Gastroesophageal sphincter (tissue), 4 donors: ENCODE data around the gene CFAP68. TPM values are rescaled to one million over a fixed set of nuclear protein-coding genes. Genes with fewer than 3 reads are reported as not detected.
"Not testable (repeated sequence)": the region's sequence is repeated elsewhere in the genome, so short reads cannot be mapped to it uniquely, and the experiment has no call there.

ENCODE experiments used
- ATAC-seq: fragments of 150-250 bp; one replicate; pipeline ENCODE4 v1.9.1; 2016; ENCODE audit warnings: mild to moderate bottlenecking, moderate library complexity
- H3K27ac ChIP-seq, 4 donors: fragments of 200-600 bp; sonication (generic) in 3 of 4; 1 replicate in 3 of 4; 2 replicates in 1 of 4; pipeline ENCODE4 v1.5.1; 2016 to 2019
- H3K27me3 ChIP-seq: fragments of 200-600 bp; sonication (generic); one replicate; pipeline ENCODE4 v1.5.1; 2019
- H3K36me3 ChIP-seq, 2 donors: fragments of 200-600 bp; sonication (generic); one replicate each; pipeline ENCODE4 v1.5.1; 2019; ENCODE audit warnings: control low read depth in 1 of 2
- H3K4me1 ChIP-seq, 3 donors: fragments of 200-600 bp; sonication (generic); 1 replicate in 2 of 3; 2 replicates in 1 of 3; pipeline ENCODE4 v1.5.1; 2016 to 2019; ENCODE audit warnings: control low read depth in 2 of 3
- H3K4me3 ChIP-seq, 2 donors: fragments of 200-600 bp; sonication (generic); one replicate each; pipeline ENCODE4 v1.5.1; 2019; ENCODE audit warnings: mild to moderate bottlenecking in 1 of 2, moderate library complexity in 1 of 2
- H3K9me3 ChIP-seq, 3 donors: fragments of 200-600 bp; sonication (generic); one replicate each; pipeline ENCODE4 v1.5.1; 2017 to 2019; ENCODE audit warnings: control low read depth in 2 of 3
- EP300 ChIP-seq: sonication (generic); formaldehyde crosslinking; IDR thresholded peaks from one replicate; pipeline ENCODE4 v1.6.1; 2017; ENCODE audit warnings: antibody characterized with exemption, mild to moderate bottlenecking
- POLR2A ChIP-seq, 2 donors: fragments of 450-650 bp; IDR thresholded peaks; one replicate each; pipeline ENCODE4 v1.6.1; 2017; ENCODE audit warnings: antibody characterized with exemption in 2 of 2, mild to moderate bottlenecking in 2 of 2, moderate library complexity in 1 of 2
- POLR2AphosphoS5 ChIP-seq: sonication (generic); formaldehyde crosslinking; IDR thresholded peaks from one replicate; pipeline ENCODE4 v1.6.1; 2017; ENCODE audit warnings: antibody characterized with exemption
- WGBS, 2 donors: methylation state at CpG; one replicate each; pipeline ENCODE4 v1.1.5; 2018; ENCODE audit warnings: low coverage in 1 of 2; 5-methylcytosine and 5-hydroxymethylcytosine counted together
- small RNA-seq, 4 donors: library from RNA; depleted of rRNA; stranded (forward); fragments of <200 nt; gene quantifications; one replicate each; pipeline ENCODE3, GENCODE V24; 2016
- total RNA-seq, 4 donors: library from RNA; depleted of rRNA; stranded (reverse); fragments of >200 nt; gene quantifications; one replicate each; pipeline ENCODE4 v1.1.0, GENCODE V29; 2016
- TF ChIP-seq, protein P1 (sequence below), 4 experiments: fragments of 200-600 bp in 2 of 4; fragments of 450-650 bp in 2 of 4; sonication (generic) in 1 of 4; IDR thresholded peaks; one replicate each; pipeline ENCODE4 v1.5.1; 2017 to 2019; ENCODE audit warnings: antibody characterized with exemption in 4 of 4, mild to moderate bottlenecking in 2 of 4, moderate library complexity in 2 of 4

Gene CFAP68
- total RNA-seq, 4 donors from 2014 or later, result 11.7 to 19.3 (median 17.5) TPM

DNA sequence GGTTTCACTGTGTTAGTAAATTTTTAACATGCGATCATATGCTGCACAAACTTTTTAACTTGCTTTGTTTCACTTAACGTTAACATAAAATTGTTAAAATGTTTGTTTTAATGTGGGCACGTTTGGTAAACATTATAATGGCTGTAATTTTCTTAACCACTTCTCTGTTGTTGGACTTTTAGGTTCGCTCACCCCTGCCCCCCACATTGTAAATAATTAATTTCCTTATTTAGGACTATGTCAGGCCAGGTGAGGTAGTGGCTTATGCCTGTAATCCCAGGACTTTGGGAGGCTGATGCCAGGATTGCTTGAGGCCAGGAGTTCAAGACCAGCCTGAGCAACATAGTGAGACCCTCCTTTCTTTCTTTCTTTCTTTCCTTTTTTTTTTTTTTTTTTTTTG is 51.1 kb downstream of the CFAP68 start:
- ATAC-seq, result no peak
- no peaks in the 10 kb centered on the region for H3K9me3 ChIP-seq
- no peak overlapping the region for H3K27ac ChIP-seq
- H3K36me3 ChIP-seq, result no peaks in the 10 kb centered on the region
- H3K4me1 ChIP-seq, result peaks cover 0 to 43% (median 11%) of the 10 kb centered on the region in 3 donors
- H3K27me3 ChIP-seq, result no peaks in the 10 kb centered on the region
- WGBS, 2 donors, result 71 to 76% methylated on average over 4 of the region's 4 CpGs
- TF ChIP-seq POLR2AphosphoS5 (no peak), EP300 (no peak), POLR2A (IDR thresholded peaks at IDR 0.05) (no peak)
- TF ChIP-seq, protein P1, sequence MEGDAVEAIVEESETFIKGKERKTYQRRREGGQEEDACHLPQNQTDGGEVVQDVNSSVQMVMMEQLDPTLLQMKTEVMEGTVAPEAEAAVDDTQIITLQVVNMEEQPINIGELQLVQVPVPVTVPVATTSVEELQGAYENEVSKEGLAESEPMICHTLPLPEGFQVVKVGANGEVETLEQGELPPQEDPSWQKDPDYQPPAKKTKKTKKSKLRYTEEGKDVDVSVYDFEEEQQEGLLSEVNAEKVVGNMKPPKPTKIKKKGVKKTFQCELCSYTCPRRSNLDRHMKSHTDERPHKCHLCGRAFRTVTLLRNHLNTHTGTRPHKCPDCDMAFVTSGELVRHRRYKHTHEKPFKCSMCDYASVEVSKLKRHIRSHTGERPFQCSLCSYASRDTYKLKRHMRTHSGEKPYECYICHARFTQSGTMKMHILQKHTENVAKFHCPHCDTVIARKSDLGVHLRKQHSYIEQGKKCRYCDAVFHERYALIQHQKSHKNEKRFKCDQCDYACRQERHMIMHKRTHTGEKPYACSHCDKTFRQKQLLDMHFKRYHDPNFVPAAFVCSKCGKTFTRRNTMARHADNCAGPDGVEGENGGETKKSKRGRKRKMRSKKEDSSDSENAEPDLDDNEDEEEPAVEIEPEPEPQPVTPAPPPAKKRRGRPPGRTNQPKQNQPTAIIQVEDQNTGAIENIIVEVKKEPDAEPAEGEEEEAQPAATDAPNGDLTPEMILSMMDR (IDR thresholded peaks at IDR 0.05), result no peak
- no peak overlapping the region for H3K4me3 ChIP-seq

DNA sequence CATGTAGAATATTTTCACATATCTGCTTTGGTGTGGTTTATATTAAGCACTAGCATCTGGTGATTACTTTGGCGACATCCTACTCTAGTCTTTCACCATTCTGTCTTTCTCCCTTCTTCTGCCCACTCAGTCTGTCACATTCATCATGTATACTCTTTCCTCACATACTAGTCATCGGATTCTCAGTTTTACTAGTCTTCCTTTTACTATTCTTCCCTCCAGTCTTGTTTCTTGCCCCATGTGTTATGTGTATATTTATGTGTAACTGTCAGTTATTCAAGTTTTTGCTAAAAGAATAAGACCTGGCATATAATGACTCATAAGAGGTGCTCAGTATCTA is 53.2 kb downstream of the CFAP68 start:
- Histone ChIP-seq H3K27me3 (no peaks in the 10 kb centered on the region), H3K9me3 (no peaks in the 10 kb centered on the region), H3K4me1 (peaks cover 3 to 44% (median 15%) of the 10 kb centered on the region in 3 donors), H3K27ac (no peak overlapping the region), H3K36me3 (no peaks in the 10 kb centered on the region), H3K4me3 (no peak overlapping the region)
- TF ChIP-seq EP300 (no peak), POLR2A (IDR thresholded peaks at IDR 0.05) (no peak), POLR2AphosphoS5 (no peak)
- TF ChIP-seq, protein P1 (IDR thresholded peaks at IDR 0.05), result no peak
- ATAC-seq, result no peak
- WGBS, 2 donors, result 84 to 88% methylated on average over 2 of the region's 2 CpGs

DNA sequence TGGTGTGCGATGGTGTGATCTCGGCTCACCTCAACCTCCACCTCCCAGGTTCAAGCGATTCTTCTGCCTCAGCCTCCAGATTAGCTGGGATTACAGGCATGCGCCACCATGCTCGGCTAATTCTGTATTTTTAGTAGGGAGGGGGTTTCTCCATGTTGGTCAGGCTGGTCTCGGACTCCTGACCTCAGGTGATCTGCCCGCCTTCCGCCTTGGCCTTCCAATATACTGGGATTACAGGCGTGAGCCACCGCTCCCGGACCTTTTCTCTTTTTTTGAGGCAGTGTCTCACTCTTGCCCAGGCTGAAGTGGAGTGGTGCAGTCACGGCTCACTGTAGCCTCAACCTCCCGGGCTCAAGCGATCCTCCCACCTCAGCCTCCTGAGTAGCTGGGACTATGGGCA is 53.8 kb downstream of the CFAP68 start:
- not testable (repeated sequence) for H3K9me3 ChIP-seq, H3K4me3 ChIP-seq, H3K27me3 ChIP-seq, ATAC-seq, H3K36me3 ChIP-seq
- 93 to 95% methylated on average over 2 to 11 of the region's 14 CpGs for WGBS, 2 donors
- H3K4me1 ChIP-seq, result peaks cover 3 to 47% (median 21%) of the 10 kb centered on the region in 3 donors
- H3K27ac ChIP-seq, result peak overlapping the region in 1 of 4 donors; percentile 46

DNA sequence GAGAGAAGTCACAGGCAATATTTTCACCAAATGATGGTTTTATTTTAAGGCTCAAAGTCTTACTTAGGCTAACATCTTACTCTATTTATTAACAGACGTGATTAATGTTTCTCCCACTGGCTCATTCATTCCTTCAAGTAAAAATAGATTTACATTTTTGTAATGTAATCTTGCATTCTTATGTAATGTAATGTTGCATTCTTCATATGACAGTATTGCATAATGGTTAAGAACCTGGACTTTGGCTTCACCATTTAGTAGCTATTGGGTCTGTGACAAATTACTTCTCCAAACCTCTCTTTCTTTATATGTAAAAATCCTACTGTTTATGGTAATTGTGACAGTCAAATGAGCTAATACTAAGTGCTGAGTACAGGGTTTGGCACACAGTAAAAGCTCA is 54.5 kb downstream of the CFAP68 start:
- no peak for ATAC-seq
- peak overlapping the region in 2 of 4 donors; percentile 85 to 88 for H3K27ac ChIP-seq
- no peak overlapping the region for H3K4me3 ChIP-seq
- TF ChIP-seq POLR2A (IDR thresholded peaks at IDR 0.05), result no peak
- H3K4me1 ChIP-seq, result peaks cover 3 to 54% (median 25%) of the 10 kb centered on the region in 3 donors
- 18 to 35% methylated on average over 1 of the region's 1 CpG for WGBS, 2 donors
- H3K9me3 ChIP-seq, result no peaks in the 10 kb centered on the region
- no peaks in the 10 kb centered on the region for H3K36me3 ChIP-seq
- H3K27me3 ChIP-seq, result no peaks in the 10 kb centered on the region

DNA sequence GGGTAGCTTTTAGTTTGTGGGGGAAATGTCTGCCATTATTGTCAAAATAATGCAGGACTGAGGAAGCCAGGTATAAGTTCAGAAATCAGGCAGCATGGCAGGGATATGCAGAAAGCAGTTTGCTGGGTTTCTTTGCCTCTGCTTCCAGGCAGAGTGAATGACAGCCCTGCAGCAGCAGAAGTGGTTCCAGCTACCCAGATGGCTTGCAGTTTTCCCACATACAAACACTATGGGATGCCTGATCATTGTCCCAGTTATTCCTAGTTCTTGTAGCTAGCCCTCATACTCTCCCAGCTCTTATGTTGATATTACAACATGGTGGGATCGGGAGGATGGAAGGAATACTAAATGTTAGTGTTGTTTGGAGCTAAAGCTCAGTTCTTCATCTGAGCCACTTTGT is 55.0 kb downstream of the CFAP68 start:
- TF ChIP-seq EP300, result no peak
- TF ChIP-seq POLR2A (IDR thresholded peaks at IDR 0.05), result no peak
- TF ChIP-seq POLR2AphosphoS5, result no peak
- TF ChIP-seq, protein P1 (IDR thresholded peaks at IDR 0.05), result no peak
- WGBS, 2 donors, result 80 to 100% methylated on average over 1 of the region's 1 CpG
- Histone ChIP-seq H3K9me3 (no peaks in the 10 kb centered on the region), H3K27ac (peak overlapping the region in 2 of 4 donors; percentile 85 to 88), H3K36me3 (no peaks in the 10 kb centered on the region), H3K4me3 (no peak overlapping the region), H3K27me3 (no peaks in the 10 kb centered on the region), H3K4me1 (peaks cover 3 to 58% (median 28%) of the 10 kb centered on the region in 3 donors)
- no peak for ATAC-seq

Small RNA genes within 50 kb of the gene (small RNA-seq; reads per million reads assigned to genes)
- gene C11orf52, result 0 reads per million in 4 donors
- gene GNG5P3, result 0 reads per million in 4 donors
- 0 reads per million in 4 donors for gene RNA5SP351
- 0 to 0.82 (median 0.12) reads per million in 4 donors for gene RPL37AP8

Other genes with a start within 250 kb of the CFAP68 start
- 10 to 100 TPM; 11.1 to 21.9 (median 20.5) TPM for gene PPP2R1B, start 113.2 kb upstream of the CFAP68 start, total RNA-seq
- 10 to 100 TPM; 26.7 to 33.9 (median 31.1) TPM for gene ALG9, start 8.0 kb upstream of the CFAP68 start, total RNA-seq
- 1 to 10 TPM in 2 of 4 donors, under 1 TPM in 2; 0.16 to 1.1 (median 0.99) TPM for gene FDXACB1, start 376 bp upstream of the CFAP68 start, total RNA-seq
- 100 to 1,000 TPM; 254 to 440 (median 294) TPM for gene CRYAB, start 32.2 kb downstream of the CFAP68 start, total RNA-seq
- gene HSPB2, start 33.2 kb downstream of the CFAP68 start, total RNA-seq, result 1 to 10 TPM in 3 of 4 donors, under 1 TPM in 1; 0.78 to 5.5 (median 3.0) TPM
- 1 to 10 TPM in 3 of 4 donors, not detected in 1; 2.4 to 3.3 (median 3.1) TPM for gene C11orf52, start 39.4 kb downstream of the CFAP68 start, total RNA-seq
- 100 to 1,000 TPM; 125 to 164 (median 153) TPM for gene DIXDC1, start 57.8 kb downstream of the CFAP68 start, total RNA-seq
- 10 to 100 TPM; 18.2 to 38.6 (median 32.1) TPM for gene DLAT, start 145.9 kb downstream of the CFAP68 start, total RNA-seq
- gene PIH1D2, start 194.5 kb downstream of the CFAP68 start, total RNA-seq, result 1 to 10 TPM; 1.8 to 4.2 (median 3.2) TPM
- 10 to 100 TPM; 14.4 to 21.5 (median 16.4) TPM for gene NKAPD1, start 194.8 kb downstream of the CFAP68 start, total RNA-seq
- gene TIMM8B, start 207.2 kb downstream of the CFAP68 start, total RNA-seq, result 10 to 100 TPM; 19.2 to 37.6 (median 24.8) TPM
- gene SDHD, start 207.3 kb downstream of the CFAP68 start, total RNA-seq, result 100 to 1,000 TPM; 102 to 120 (median 113) TPM